Endometrial microvascular endothelial cells (primary cell): ENCODE data around the gene PDZRN4. TPM values are rescaled to one million over a fixed set of nuclear protein-coding genes. Genes with fewer than 3 reads are reported as not detected.

ENCODE experiments used
- in situ Hi-C: cut with HindIII; loops from 2 replicates; pipeline ENCODE4 v1.10.0; 2017; ENCODE audit warnings: low sequenced_read_pairs, low pct_unique_long_range_greater_than_20kb; ENCODE audit errors: inconsistent ontology term
- total RNA-seq: library from RNA; depleted of rRNA; stranded (reverse); fragments of >200 nt; gene quantifications from one replicate; pipeline ENCODE4 v1.2.3, GENCODE V29; 2015; ENCODE audit errors: inconsistent ontology term

PDZRN4 gene
- total RNA-seq, 1 donor from 2014 or later = not detected

GRCh38 chr12:41419131-41419893 lies 231.2 kb downstream of the PDZRN4 start:
- in situ Hi-C loops = no loop called here

GRCh38 chr12:41424651-41425050 lies 236.5 kb downstream of the PDZRN4 start:
- in situ Hi-C loops = no loop called here

- in situ Hi-C loops = no loop called here
These were observed 245.3 kb downstream of the PDZRN4 start for GRCh38 chr12:41433460-41433859.

- in situ Hi-C loops = no loop called here
These were observed 248.0 kb downstream of the PDZRN4 start for GRCh38 chr12:41436076-41436475.

- in situ Hi-C loops = no loop called here
These were observed 249.4 kb downstream of the PDZRN4 start for GRCh38 chr12:41437563-41437962.

- in situ Hi-C loops = no loop called here
These were observed 250.9 kb downstream of the PDZRN4 start for GRCh38 chr12:41438854-41439541.

GRCh38 chr12:41439801-41440200 lies 251.7 kb downstream of the PDZRN4 start:
- in situ Hi-C loops = no loop called here

GRCh38 chr12:41441180-41441579 lies 253.1 kb downstream of the PDZRN4 start:
- in situ Hi-C loops = no loop called here

- in situ Hi-C loops = no loop called here
These were observed 254.8 kb downstream of the PDZRN4 start for GRCh38 chr12:41442896-41443295.

- in situ Hi-C loops = no loop called here
These were observed 255.6 kb downstream of the PDZRN4 start for GRCh38 chr12:41443690-41444089.

GRCh38 chr12:41452838-41453407 lies 264.8 kb downstream of the PDZRN4 start:
- in situ Hi-C loops = no loop called here

- in situ Hi-C loops = no loop called here
These were observed 265.3 kb downstream of the PDZRN4 start for GRCh38 chr12:41453409-41453808.

GRCh38 chr12:41459111-41459905 lies 271.2 kb downstream of the PDZRN4 start:
- in situ Hi-C loops = no loop called here

GRCh38 chr12:41459906-41460214 lies 271.7 kb downstream of the PDZRN4 start:
- in situ Hi-C loops = no loop called here

- in situ Hi-C loops = no loop called here
These were observed 272.8 kb downstream of the PDZRN4 start for GRCh38 chr12:41460906-41461305.

- in situ Hi-C loops = no loop called here
These were observed 274.2 kb downstream of the PDZRN4 start for GRCh38 chr12:41462312-41462711.

- in situ Hi-C loops = no loop called here
These were observed 277.4 kb downstream of the PDZRN4 start for GRCh38 chr12:41465526-41465925.

- in situ Hi-C loops = no loop called here
These were observed 278.2 kb downstream of the PDZRN4 start for GRCh38 chr12:41466300-41466699.

- in situ Hi-C loops = no loop called here
These were observed 278.7 kb downstream of the PDZRN4 start for GRCh38 chr12:41466802-41467201.
